GM19351 (cell line): Measurements from ENCODE around the gene RNF144A.

Experiments used
- ATAC-seq: cut with Tn5 transposase; IDR thresholded peaks from one replicate; pipeline ENCODE4 v1.9.1; 2021; ENCODE audit warnings: mild to moderate bottlenecking, moderate library complexity; ENCODE audit not compliant: unreplicated experiment

RNF144A gene

GRCh38 chr2:7071916-7072556, 154.8 kb downstream of the RNF144A start:
- no peak for ATAC-seq

DNA sequence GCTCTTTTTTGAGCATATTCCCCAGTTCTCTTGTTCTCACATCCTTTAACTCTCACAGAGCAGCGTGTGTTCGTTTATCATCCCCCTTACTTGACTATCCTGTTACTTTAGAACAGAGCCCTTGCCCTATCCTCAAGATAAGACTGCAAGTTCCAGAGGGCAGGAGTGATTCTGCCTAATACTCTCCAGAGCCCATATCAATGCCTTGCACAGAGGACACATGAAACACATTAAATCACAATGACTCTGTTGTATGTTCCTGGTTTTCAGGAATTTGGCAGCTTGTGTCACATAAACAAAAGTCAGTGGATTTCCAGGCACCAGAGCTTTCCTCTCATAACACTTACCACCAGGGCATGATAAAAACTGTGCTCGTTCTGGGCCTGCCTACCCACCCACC, 156.7 kb downstream of the RNF144A start:
- ATAC-seq = no peak

DNA sequence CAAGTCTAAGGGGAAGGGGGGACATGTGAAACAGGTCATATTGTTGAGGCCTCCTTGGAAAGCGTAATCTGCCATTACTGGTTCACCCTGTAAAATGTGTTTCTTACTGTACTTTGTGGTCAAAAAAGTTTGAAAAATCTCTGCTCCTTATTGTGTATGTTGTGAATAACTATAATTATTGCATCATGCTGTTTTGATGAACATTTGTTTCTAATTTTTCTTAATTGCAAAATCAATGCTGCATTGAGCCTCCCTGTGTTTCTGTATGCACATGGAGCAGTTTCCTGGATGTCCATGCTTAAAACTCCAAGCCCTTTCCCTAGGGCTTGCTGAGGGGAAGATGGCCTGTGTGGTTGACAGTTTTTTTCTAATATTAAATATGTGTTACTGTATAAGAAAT, 158.6 kb downstream of the RNF144A start:
- no peak for ATAC-seq

DNA sequence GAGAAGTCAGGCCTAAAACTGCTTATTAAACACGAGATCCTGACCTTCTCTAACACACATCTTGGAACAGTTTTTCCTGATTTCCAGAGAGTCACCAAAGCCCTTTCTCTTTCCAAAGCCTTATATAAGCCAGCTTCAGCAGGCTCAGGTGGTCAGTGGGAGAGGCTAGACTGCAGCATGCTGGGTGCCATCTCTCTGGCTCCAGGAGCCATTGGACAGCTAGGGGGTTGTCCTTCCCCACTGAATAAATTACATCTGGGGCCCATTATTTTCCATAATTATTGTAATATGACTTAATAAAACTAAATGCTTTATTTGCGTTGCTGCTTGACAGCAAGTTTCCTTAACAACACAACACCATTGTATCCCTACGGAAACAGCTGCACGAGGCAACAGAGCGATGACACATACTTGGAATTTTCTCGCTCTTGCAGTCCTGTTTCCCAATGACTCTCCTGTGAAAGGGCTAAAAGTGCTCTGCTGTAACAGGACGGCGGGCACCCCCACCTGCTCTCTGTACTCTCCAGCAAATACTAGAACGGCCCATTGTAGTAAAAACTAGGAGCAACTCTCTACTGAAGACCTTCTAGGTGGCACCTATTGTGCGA, 160.6 kb downstream of the RNF144A start:
- no peak for ATAC-seq

DNA sequence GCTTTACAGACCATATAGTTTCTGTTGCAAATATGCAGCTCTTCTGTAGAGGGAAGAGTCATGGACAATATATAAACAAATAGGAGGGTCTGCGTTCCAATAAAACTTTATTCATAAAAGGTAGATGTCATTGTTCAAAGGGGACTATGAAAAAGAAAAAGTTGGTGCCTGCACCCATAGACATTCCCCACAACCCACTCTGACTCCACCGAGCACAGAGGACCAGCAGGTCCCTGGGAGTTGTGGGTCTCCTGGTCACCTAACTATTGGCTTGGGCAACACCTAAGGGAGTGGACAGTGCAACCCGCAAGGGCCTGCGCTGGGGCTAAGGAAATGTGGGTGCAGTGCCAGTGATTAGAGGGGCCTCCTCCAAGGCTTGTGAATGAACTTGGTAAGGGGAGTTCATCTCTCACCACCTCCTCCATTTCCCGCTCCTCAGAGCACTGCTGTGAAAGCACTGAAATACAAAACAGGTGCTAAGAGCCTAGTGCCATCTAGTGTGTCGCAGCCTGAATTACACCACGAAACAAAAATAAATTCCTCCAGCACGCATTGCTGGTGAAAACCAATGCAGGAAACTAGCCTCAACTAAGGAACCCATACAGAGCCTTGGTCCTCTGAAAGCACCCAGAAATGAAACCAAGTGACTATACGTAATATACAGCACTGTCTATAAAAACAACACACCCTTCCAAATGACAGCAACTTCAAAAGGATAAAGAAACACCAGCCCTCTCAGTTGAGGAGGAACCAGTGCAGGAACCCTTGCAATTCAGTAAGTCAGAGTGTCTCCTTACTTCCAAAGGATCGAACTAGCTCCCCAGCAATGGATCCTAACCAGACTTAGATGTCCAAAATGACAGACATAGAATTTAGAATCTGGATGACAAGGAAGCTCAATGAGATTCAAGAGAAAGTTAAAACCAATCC, 166.6 kb downstream of the RNF144A start:
- peak; percentile 83 for ATAC-seq

GRCh38 chr2:7084601-7085000, 167.4 kb downstream of the RNF144A start:
- ATAC-seq = no peak

DNA sequence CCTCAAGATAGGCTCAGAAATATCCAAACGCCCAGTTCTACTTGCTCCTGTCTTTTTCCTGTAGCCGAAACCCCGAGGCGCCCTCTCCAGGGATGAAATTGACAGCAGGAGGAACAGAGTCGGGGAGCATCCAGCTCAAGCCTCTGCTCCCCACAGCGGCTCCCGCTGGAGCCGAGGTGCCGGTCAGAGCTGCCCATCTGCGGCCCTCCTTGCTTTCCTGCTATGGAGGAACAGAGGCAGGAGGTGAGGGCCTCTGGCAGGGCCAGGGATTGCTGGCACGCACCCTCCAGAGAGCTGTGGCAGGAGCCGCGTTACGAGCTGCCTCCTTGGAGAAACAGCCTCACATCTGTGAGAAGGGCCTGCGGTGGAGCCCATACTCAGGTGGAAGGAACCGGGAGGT, 172.1 kb downstream of the RNF144A start:
- ATAC-seq = no peak

- no peak for ATAC-seq
Observed at GRCh38 chr2:7089898-7090510, 172.8 kb downstream of the RNF144A start.

- no peak for ATAC-seq
Observed at GRCh38 chr2:7093376-7093775, 176.2 kb downstream of the RNF144A start.
